Body of pancreas (tissue), 4 donors: ENCODE results near the gene ZNF621. TPM values are rescaled to one million over a fixed set of nuclear protein-coding genes. Genes with fewer than 3 reads are reported as not detected.

Experiments
- ATAC-seq: fragments of 150-250 bp; one replicate; pipeline ENCODE4 v1.9.1; 2016
- DNase-seq, 4 donors: peaks; one replicate each; pipeline ENCODE4 v3.0.0-alpha.2; 2019
- H3K27ac ChIP-seq, 4 donors: fragments of 200-600 bp; sonication (generic); 1 replicate in 3 of 4; 2 replicates in 1 of 4; pipeline versions ENCODE4 v1.5.1 to v1.6.1; 2016 to 2019; ENCODE audit warnings: mild to moderate bottlenecking in 1 of 4, mixed read lengths in 1 of 4, moderate library complexity in 1 of 4
- H3K27me3 ChIP-seq, 2 donors: fragments of 200-600 bp; sonication (generic); one replicate each; pipeline ENCODE4 v1.6.0; 2016; ENCODE audit warnings: mild to moderate bottlenecking in 1 of 2
- H3K36me3 ChIP-seq, 2 donors: fragments of 200-600 bp; sonication (generic); replicated peaks in 1 of 2; 2 replicates each; pipeline ENCODE4 v1.5.1; 2016; ENCODE audit warnings: low read depth in 2 of 2; ENCODE audit not compliant: insufficient read depth in 1 of 2
- H3K4me1 ChIP-seq: fragments of 200-600 bp; sonication (generic); one replicate; pipeline ENCODE4 v1.6.0; 2016
- H3K4me3 ChIP-seq, 2 donors: fragments of 200-600 bp; sonication (generic); 1 replicate in 1 of 2; 2 replicates in 1 of 2; pipeline ENCODE4 v1.5.1; 2016 to 2019
- H3K9me3 ChIP-seq, 3 donors: fragments of 200-600 bp; sonication (generic); 1 replicate in 2 of 3; 2 replicates in 1 of 3; pipeline ENCODE4 v1.5.1; 2016
- POLR2A ChIP-seq, 3 donors: fragments of 450-650 bp; IDR thresholded peaks; one replicate each; pipeline ENCODE4 v1.6.1; 2016; ENCODE audit warnings: antibody characterized with exemption in 3 of 3, mild to moderate bottlenecking in 2 of 3
- WGBS, 2 donors: methylation state at CpG; one replicate each; pipeline ENCODE4 v1.1.5; 2017; 5-methylcytosine and 5-hydroxymethylcytosine counted together
- intact Hi-C: fragments of 100-400 bp; cut with DNase I; formaldehyde crosslinking; loops from one replicate; pipeline ENCODE4 v1.15.1; 2023
- total RNA-seq, 2 donors: library from RNA; depleted of rRNA; stranded (reverse); fragments of >200 nt; gene quantifications; one replicate each; pipeline ENCODE4 v1.1.0, GENCODE V29; 2016
- TF ChIP-seq, protein P1 (sequence below), 7 experiments: fragments of 450-650 bp in 4 of 7; fragments of 200-600 bp in 3 of 7; sonication (generic) in 3 of 7; IDR thresholded peaks; one replicate each; pipeline ENCODE4 v1.5.1; 2016 to 2019; ENCODE audit warnings: antibody characterized with exemption in 7 of 7

ZNF621 gene
- total RNA-seq, 2 donors from 2014 or later: 13.2 to 14.0 TPM

DNA sequence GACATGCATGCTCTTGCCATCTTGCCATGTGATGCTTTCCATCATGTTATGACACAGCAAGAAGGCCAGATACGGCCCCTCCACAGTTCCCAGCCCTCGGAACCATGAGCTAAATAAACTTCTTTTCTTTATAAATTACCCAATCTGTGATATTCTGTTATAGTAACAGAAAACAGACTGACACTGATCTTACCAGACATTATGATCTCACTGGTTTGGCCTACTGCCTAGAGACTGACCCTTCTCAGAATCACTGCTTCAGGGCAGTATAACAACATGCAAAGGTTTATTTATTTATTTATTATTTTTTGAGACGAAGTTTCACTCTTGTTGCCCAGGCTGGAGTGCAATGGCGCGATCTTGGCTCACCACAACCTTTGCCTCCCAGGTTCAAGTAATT, 33.8 kb upstream of the ZNF621 start:
- WGBS, 2 donors: 89 to 93% methylated on average over 5 of the region's 5 CpGs
- Histone ChIP-seq H3K27ac (no peak overlapping the region), H3K4me3 (no peak overlapping the region), H3K27me3 (no peaks in the 10 kb centered on the region), H3K4me1 (no peaks in the 10 kb centered on the region), H3K9me3 (peaks cover 0 to 16% (median 0%) of the 10 kb centered on the region in 3 donors), H3K36me3 (peaks cover 0 to 9% of the 10 kb centered on the region in 2 donors)
- DNase-seq (no peak), ATAC-seq (no peak)
- TF ChIP-seq, protein P1, sequence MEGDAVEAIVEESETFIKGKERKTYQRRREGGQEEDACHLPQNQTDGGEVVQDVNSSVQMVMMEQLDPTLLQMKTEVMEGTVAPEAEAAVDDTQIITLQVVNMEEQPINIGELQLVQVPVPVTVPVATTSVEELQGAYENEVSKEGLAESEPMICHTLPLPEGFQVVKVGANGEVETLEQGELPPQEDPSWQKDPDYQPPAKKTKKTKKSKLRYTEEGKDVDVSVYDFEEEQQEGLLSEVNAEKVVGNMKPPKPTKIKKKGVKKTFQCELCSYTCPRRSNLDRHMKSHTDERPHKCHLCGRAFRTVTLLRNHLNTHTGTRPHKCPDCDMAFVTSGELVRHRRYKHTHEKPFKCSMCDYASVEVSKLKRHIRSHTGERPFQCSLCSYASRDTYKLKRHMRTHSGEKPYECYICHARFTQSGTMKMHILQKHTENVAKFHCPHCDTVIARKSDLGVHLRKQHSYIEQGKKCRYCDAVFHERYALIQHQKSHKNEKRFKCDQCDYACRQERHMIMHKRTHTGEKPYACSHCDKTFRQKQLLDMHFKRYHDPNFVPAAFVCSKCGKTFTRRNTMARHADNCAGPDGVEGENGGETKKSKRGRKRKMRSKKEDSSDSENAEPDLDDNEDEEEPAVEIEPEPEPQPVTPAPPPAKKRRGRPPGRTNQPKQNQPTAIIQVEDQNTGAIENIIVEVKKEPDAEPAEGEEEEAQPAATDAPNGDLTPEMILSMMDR (IDR thresholded peaks at IDR 0.05): no peak
- no peak for TF ChIP-seq POLR2A (IDR thresholded peaks at IDR 0.05)
- intact Hi-C loops: no loop called here

DNA sequence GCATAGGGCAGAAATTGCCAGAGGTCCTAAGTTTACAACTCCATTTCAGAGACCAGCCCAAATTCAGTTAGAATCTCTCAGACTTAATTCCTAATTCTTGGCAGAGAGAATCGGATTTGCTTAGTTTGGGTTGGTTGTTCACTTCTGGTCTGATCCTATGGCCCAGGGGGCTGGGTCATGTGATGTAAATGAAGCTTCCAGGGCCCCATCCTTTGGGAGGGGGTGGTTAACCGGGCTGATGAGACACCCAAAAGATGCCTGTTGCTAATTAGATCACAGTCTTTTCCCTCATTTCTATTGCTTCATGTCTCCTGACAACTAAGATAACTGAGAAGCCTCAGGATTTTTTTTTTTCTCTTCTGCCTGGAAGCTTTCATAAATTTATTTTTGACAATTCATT, 30.1 kb upstream of the ZNF621 start:
- ATAC-seq (no peak), DNase-seq (no peak)
- TF ChIP-seq, protein P1 (IDR thresholded peaks at IDR 0.05): no peak
- TF ChIP-seq POLR2A (IDR thresholded peaks at IDR 0.05): no peak
- H3K4me3 ChIP-seq: no peak overlapping the region
- no peaks in the 10 kb centered on the region for H3K36me3 ChIP-seq
- no peaks in the 10 kb centered on the region for H3K27me3 ChIP-seq
- no peaks in the 10 kb centered on the region for H3K4me1 ChIP-seq
- 59 to 62% methylated on average over 2 of the region's 2 CpGs for WGBS, 2 donors
- no peaks in the 10 kb centered on the region for H3K9me3 ChIP-seq
- intact Hi-C loops: no loop called here
- no peak overlapping the region for H3K27ac ChIP-seq

DNA sequence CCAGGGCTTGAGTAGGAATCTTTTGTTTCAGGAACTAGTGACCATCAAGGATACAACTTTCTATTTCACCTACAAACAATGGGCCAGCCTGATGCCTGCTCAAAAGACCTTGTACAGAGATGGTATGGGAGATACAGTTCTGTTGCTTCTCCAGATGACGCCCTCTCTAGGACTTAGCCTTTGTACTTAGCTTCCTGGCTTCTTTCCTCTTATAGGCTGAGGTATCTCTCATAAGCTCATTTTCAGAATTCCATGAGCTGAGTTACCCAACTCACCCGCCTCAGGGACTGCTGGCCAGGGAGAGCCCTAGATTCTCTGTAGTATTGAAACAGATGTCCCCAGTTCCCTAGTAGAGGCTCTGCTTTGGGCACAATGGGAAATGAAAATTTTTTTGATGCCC, 27.5 kb upstream of the ZNF621 start:
- Histone ChIP-seq H3K4me1 (no peaks in the 10 kb centered on the region), H3K27me3 (no peaks in the 10 kb centered on the region), H3K9me3 (no peaks in the 10 kb centered on the region), H3K36me3 (no peaks in the 10 kb centered on the region), H3K27ac (no peak overlapping the region), H3K4me3 (no peak overlapping the region)
- no peak for DNase-seq
- TF ChIP-seq, protein P1 (IDR thresholded peaks at IDR 0.05): no peak
- no peak for TF ChIP-seq POLR2A (IDR thresholded peaks at IDR 0.05)
- intact Hi-C loops: no loop called here
- ATAC-seq: no peak
- 83 to 84% methylated on average over 2 of the region's 2 CpGs for WGBS, 2 donors

DNA sequence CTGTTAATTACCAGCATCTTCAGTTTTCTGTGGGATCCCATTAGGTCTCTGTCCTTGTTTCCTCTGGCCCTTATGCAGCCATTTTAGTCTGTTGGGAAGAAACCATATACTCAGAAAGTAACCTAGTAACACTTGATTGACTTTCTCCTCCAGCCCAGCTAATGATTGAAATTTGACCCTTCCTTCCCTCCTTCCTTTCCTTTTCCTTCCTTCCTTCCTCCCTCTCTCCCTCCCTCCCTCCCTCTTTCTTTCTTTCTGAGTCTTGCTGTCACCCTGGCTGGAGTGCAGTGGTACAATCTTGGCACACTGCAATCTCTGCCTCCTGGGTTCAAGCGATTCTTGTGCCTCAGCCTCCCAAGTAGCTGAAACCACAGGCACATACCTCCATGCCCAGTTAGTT, 24.8 kb upstream of the ZNF621 start:
- no peak overlapping the region for H3K27ac ChIP-seq
- H3K4me1 ChIP-seq: peaks cover 5% of the 10 kb centered on the region
- ATAC-seq (no peak), DNase-seq (no peak)
- H3K36me3 ChIP-seq: no peaks in the 10 kb centered on the region
- intact Hi-C loops: no loop called here
- no peaks in the 10 kb centered on the region for H3K9me3 ChIP-seq
- WGBS, 2 donors: 95 to 100% methylated on average over 1 of the region's 1 CpG
- TF ChIP-seq POLR2A (IDR thresholded peaks at IDR 0.05): no peak
- TF ChIP-seq, protein P1 (IDR thresholded peaks at IDR 0.05): no peak
- H3K27me3 ChIP-seq: no peaks in the 10 kb centered on the region
- H3K4me3 ChIP-seq: no peak overlapping the region

DNA sequence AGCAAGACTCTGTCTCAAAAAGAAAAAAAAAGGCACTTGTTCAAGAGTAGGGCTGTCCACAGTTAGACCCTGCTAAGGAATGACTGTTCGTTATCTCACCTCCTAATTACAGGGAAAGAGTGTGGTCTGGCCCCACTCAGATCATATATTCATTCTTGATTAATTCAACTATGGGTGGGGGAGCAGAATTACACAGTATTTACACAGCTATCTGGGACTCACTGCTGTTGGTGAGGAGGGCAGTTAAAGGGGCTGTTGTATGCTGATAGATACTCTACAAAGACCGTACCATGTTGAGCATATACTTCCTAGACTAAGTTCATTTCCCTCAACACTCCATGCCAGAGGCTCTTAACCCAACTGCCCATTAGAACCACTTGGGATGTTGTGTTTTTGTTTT, 22.7 kb upstream of the ZNF621 start:
- TF ChIP-seq, protein P1 (IDR thresholded peaks at IDR 0.05): no peak
- no peak for TF ChIP-seq POLR2A (IDR thresholded peaks at IDR 0.05)
- no peak overlapping the region for H3K27ac ChIP-seq
- no peak overlapping the region for H3K4me3 ChIP-seq
- 81 to 93% methylated on average over 2 of the region's 2 CpGs for WGBS, 2 donors
- intact Hi-C loops: no loop called here
- no peaks in the 10 kb centered on the region for H3K36me3 ChIP-seq
- DNase-seq (no peak), ATAC-seq (no peak)
- H3K9me3 ChIP-seq: no peaks in the 10 kb centered on the region
- no peaks in the 10 kb centered on the region for H3K27me3 ChIP-seq
- H3K4me1 ChIP-seq: peaks cover 17% of the 10 kb centered on the region
